H1 (cell line): ENCODE results near the gene CADM1. TPM values are rescaled to one million over a fixed set of nuclear protein-coding genes. Genes with fewer than 3 reads are reported as not detected.

Source experiments
- CTCF ChIA-PET: fragments of 300-600 bp; sonication (Branson Sonifier 250); formaldehyde crosslinking; loops from one replicate; lab custom pipeline; 2021; ENCODE audit not compliant: partially characterized antibody; lab: Charles Lee
- POLR2A ChIA-PET: fragments of 300-600 bp; sonication (Branson Sonifier 250); formaldehyde crosslinking; loops from one replicate; lab custom pipeline; 2021; ENCODE audit warnings: inconsistent platforms; ENCODE audit not compliant: partially characterized antibody; lab: Charles Lee
- DNase-seq, 2 experiments: peaks; one replicate each; pipeline versions ENCODE4 v3.0.0 to v3.0.0-alpha.2; 2010 to 2022; ENCODE audit warnings: low spot score in 2 of 2, low read depth in 1 of 2, mixed read lengths in 1 of 2
- FAIRE-seq: peaks from 2 replicates; lab custom pipeline; 2011; peaks lifted over from hg19 to GRCh38; lab: Jason Lieb, UNC
- H2AFZ ChIP-seq: 2 replicates; pipeline ENCODE4 v1.8.1; 2012; ENCODE audit warnings: low read length, inconsistent platforms
- H2AK5ac ChIP-seq: 2 replicates; pipeline ENCODE4 v1.6.1; 2013; ENCODE audit warnings: low read depth, low read length
- H2BK120ac ChIP-seq: replicated peaks from 2 replicates; pipeline ENCODE3; 2013; ENCODE audit warnings: low read depth, low read length, inconsistent platforms
- H2BK12ac ChIP-seq: 2 replicates; pipeline ENCODE4 v1.6.1; 2013; ENCODE audit warnings: low read depth, low read length
- H2BK15ac ChIP-seq: 2 replicates; pipeline ENCODE4 v1.6.1; 2013; ENCODE audit warnings: low read length
- H2BK20ac ChIP-seq: 2 replicates; pipeline ENCODE4 v1.6.1; 2013; ENCODE audit warnings: low read length
- H2BK5ac ChIP-seq: 2 replicates; pipeline ENCODE4 v1.6.1; 2013; ENCODE audit warnings: low read depth, low read length
- H3K14ac ChIP-seq: 2 replicates; pipeline ENCODE4 v1.6.1; 2013; ENCODE audit warnings: inconsistent platforms; ENCODE audit not compliant: insufficient read length
- H3K18ac ChIP-seq: 2 replicates; pipeline ENCODE4 v1.6.1; 2013; ENCODE audit warnings: low read length; ENCODE audit errors: extremely low read depth
- H3K23ac ChIP-seq: 2 replicates; pipeline ENCODE4 v1.6.1; 2013; ENCODE audit warnings: inconsistent platforms; ENCODE audit not compliant: insufficient read length
- H3K23me2 ChIP-seq: 2 replicates; pipeline ENCODE4 v1.6.1; 2013; ENCODE audit warnings: low read depth, low read length
- H3K27ac ChIP-seq: 2 replicates; pipeline ENCODE4 v1.6.1; 2011; ENCODE audit warnings: low read depth, low read length, inconsistent platforms
- H3K27me3 ChIP-seq, 4 experiments: replicated peaks in 1 of 4; 1 replicate in 1 of 4; 2 replicates in 3 of 4; pipeline versions ENCODE4 v1.6.1 to v1.8.1; 2011 to 2013; ENCODE audit warnings: low read length in 3 of 4, mild to moderate bottlenecking in 3 of 4, inconsistent platforms in 2 of 4, mixed read lengths in 2 of 4, moderate library complexity in 1 of 4; ENCODE audit not compliant: control insufficient read depth in 3 of 4, insufficient read depth in 3 of 4; ENCODE audit errors: extremely low read depth in 1 of 4
- H3K36me3 ChIP-seq, 4 experiments: 2 replicates each; pipeline versions ENCODE4 v1.6.1 to v1.8.1; 2011 to 2013; ENCODE audit warnings: mild to moderate bottlenecking in 4 of 4, low read length in 3 of 4, moderate library complexity in 2 of 4, control low read depth in 1 of 4, inconsistent platforms in 1 of 4; ENCODE audit not compliant: insufficient read depth in 4 of 4, control insufficient read depth in 2 of 4
- H3K4ac ChIP-seq: replicated peaks from 2 replicates; pipeline ENCODE3; 2013; ENCODE audit warnings: low read length, low read depth, mixed read lengths, inconsistent platforms; ENCODE audit not compliant: insufficient read length
- H3K4me1 ChIP-seq, 4 experiments: replicated peaks in 1 of 4; 1 replicate in 1 of 4; 2 replicates in 3 of 4; pipeline versions ENCODE4 v1.6.1 to v1.8.1; 2011 to 2013; ENCODE audit warnings: low read length in 3 of 4, inconsistent platforms in 2 of 4, mixed read lengths in 1 of 4; ENCODE audit not compliant: insufficient read depth in 4 of 4, control insufficient read depth in 3 of 4
- H3K4me2 ChIP-seq, 2 experiments: 2 replicates each; pipeline versions ENCODE4 v1.6.1 to v1.8.1; 2011 to 2013; ENCODE audit warnings: low read depth in 2 of 2, low read length in 2 of 2, control low read depth in 1 of 2, inconsistent platforms in 1 of 2, mild to moderate bottlenecking in 1 of 2; ENCODE audit not compliant: insufficient read depth in 1 of 2
- H3K4me3 ChIP-seq, 4 experiments: fragments of 200-600, 300-600 bp in 1 of 4; sonication (generic), shearing (Covaris generic), sonication (Bioruptor Twin) in 1 of 4; 2 replicates each; pipeline versions ENCODE4 v1.5.1 to v1.8.1; 2011 to 2016; ENCODE audit warnings: low read length in 4 of 4, low read depth in 3 of 4, control low read depth in 2 of 4, inconsistent platforms in 2 of 4, mild to moderate bottlenecking in 2 of 4, mixed read lengths in 1 of 4, moderate library complexity in 1 of 4; ENCODE audit not compliant: insufficient read depth in 2 of 4; ENCODE audit errors: extremely low read depth in 1 of 4
- H3K56ac ChIP-seq: replicated peaks from 2 replicates; pipeline ENCODE3; 2013; ENCODE audit warnings: low read depth, mild to moderate bottlenecking, mixed read lengths, low read length, inconsistent platforms; ENCODE audit not compliant: insufficient read length
- H3K79me1 ChIP-seq: 2 replicates; pipeline ENCODE4 v1.6.1; 2013; ENCODE audit warnings: low read depth, low read length, control low read depth
- H3K79me2 ChIP-seq, 2 experiments: 2 replicates each; pipeline versions ENCODE4 v1.6.1 to v1.8.1; 2012 to 2013; ENCODE audit warnings: low read length in 2 of 2, mild to moderate bottlenecking in 2 of 2, inconsistent platforms in 1 of 2; ENCODE audit not compliant: insufficient read depth in 2 of 2, control insufficient read depth in 1 of 2
- H3K9ac ChIP-seq, 4 experiments: replicated peaks in 1 of 4; 1 replicate in 1 of 4; 2 replicates in 3 of 4; pipeline versions ENCODE4 v1.6.1 to v1.8.1; 2011 to 2013; ENCODE audit warnings: low read depth in 3 of 4, low read length in 3 of 4, control low read depth in 2 of 4, mild to moderate bottlenecking in 2 of 4, moderate library complexity in 2 of 4, inconsistent platforms in 1 of 4; ENCODE audit errors: extremely low read depth in 1 of 4
- H3K9me3 ChIP-seq, 2 experiments: 2 replicates each; pipeline versions ENCODE4 v1.6.1 to v1.8.1; 2012 to 2013; ENCODE audit warnings: mild to moderate bottlenecking in 2 of 2, moderate library complexity in 2 of 2, control low read depth in 1 of 2, inconsistent platforms in 1 of 2, low read depth in 1 of 2, low read length in 1 of 2, mixed read lengths in 1 of 2; ENCODE audit not compliant: insufficient read depth in 2 of 2
- H4K20me1 ChIP-seq, 2 experiments: replicated peaks in 1 of 2; 2 replicates each; pipeline versions ENCODE3 to v1.8.1; 2011 to 2013; ENCODE audit warnings: inconsistent platforms in 2 of 2, low read length in 2 of 2, mild to moderate bottlenecking in 1 of 2; ENCODE audit not compliant: insufficient read depth in 2 of 2, control insufficient read depth in 1 of 2
- H4K5ac ChIP-seq: 2 replicates; pipeline ENCODE4 v1.6.1; 2013; ENCODE audit warnings: low read length, low read depth, mixed read lengths, inconsistent platforms; ENCODE audit not compliant: insufficient read length
- H4K8ac ChIP-seq: 2 replicates; pipeline ENCODE4 v1.8.0; 2013; ENCODE audit warnings: mild to moderate bottlenecking, moderate library complexity, low read length, inconsistent platforms; ENCODE audit not compliant: insufficient read depth; ENCODE audit errors: extremely low read depth
- H4K91ac ChIP-seq: replicated peaks from 2 replicates; pipeline ENCODE3; 2013; ENCODE audit warnings: low read length, mixed read lengths, inconsistent platforms; ENCODE audit not compliant: insufficient read length
- BCL11A ChIP-seq, 2 experiments: IDR thresholded peaks; one replicate each; pipeline ENCODE4 v1.6.1; 2011; ENCODE audit warnings: low read depth in 2 of 2, low read length in 2 of 2, mild to moderate bottlenecking in 2 of 2
- CBX5 ChIP-seq: fragments of 300-800, 300-1000 bp; sonication (generic); IDR thresholded peaks from 2 replicates; pipeline ENCODE4 v1.7.1; 2016; ENCODE audit warnings: antibody characterized with exemption, low read length, low read depth
- GABPA ChIP-seq: IDR thresholded peaks from 2 replicates; pipeline ENCODE4 v1.6.1; 2011; ENCODE audit warnings: mild to moderate bottlenecking, low read length, moderate library complexity, borderline replicate concordance; ENCODE audit not compliant: insufficient read depth
- GTF2F1 ChIP-seq: IDR thresholded peaks from 2 replicates; pipeline ENCODE4 v1.6.1; 2012; ENCODE audit warnings: low read depth, low read length, improper control_type of control experiment, borderline replicate concordance
- JUND ChIP-seq: IDR thresholded peaks from 2 replicates; pipeline ENCODE4 v1.6.1; 2011; ENCODE audit warnings: mild to moderate bottlenecking, improper control_type of control experiment, low read length
- POLR2AphosphoS5 ChIP-seq: IDR thresholded peaks from 2 replicates; pipeline ENCODE4 v1.6.1; 2011; ENCODE audit warnings: low read depth, low read length
- RFX5 ChIP-seq: IDR thresholded peaks from 2 replicates; pipeline ENCODE4 v1.6.1; 2011; ENCODE audit warnings: low read depth, low read length, improper control_type of control experiment, borderline replicate concordance
- SIN3A ChIP-seq, 2 experiments: IDR thresholded peaks in 1 of 2; conservative IDR thresholded peaks in 1 of 2; 2 replicates each; pipeline ENCODE4 v1.6.1; 2011 to 2012; ENCODE audit warnings: low read length in 2 of 2, improper control_type of control experiment in 1 of 2, low read depth in 1 of 2, mild to moderate bottlenecking in 1 of 2
- SIRT6 ChIP-seq: IDR thresholded peaks from one replicate; pipeline ENCODE4 v1.7.1; 2012; ENCODE audit warnings: low read length, inconsistent platforms
- SRF ChIP-seq: IDR thresholded peaks from 2 replicates; pipeline ENCODE4 v1.6.1; 2011; ENCODE audit warnings: mild to moderate bottlenecking, low read depth, low read length, moderate library complexity
- SUZ12 ChIP-seq: fragments of 200-600 bp; sonication (generic); IDR thresholded peaks from 2 replicates; pipeline ENCODE4 v1.6.1; 2012; ENCODE audit warnings: mild to moderate bottlenecking, inconsistent platforms, low read length, moderate library complexity, mixed read lengths
- TAF7 ChIP-seq: optimal IDR thresholded peaks from 2 replicates; pipeline ENCODE3; 2011; ENCODE audit warnings: low read depth, mild to moderate bottlenecking, inconsistent platforms, low read length, moderate library complexity, borderline replicate concordance
- YY1 ChIP-seq: IDR thresholded peaks from 2 replicates; pipeline ENCODE4 v1.6.1; 2011; ENCODE audit warnings: low read depth, mild to moderate bottlenecking, low read length
- WGBS, 2 experiments: shearing (Covaris generic) in 1 of 2; methylation state at CpG; one replicate each; pipeline versions ENCODE4 v1.1.6 to v1.1.7; 2013 to 2015; ENCODE audit warnings: low lambda C conversion rate in 2 of 2, mixed read lengths in 2 of 2, inconsistent platforms in 1 of 2, low coverage in 1 of 2, missing lambda C conversion rate in 1 of 2; ENCODE audit not compliant: insufficient replicate concordance in 2 of 2, insufficient coverage in 1 of 2, insufficient read length in 1 of 2; ENCODE audit errors: extremely low coverage in 1 of 2, missing lambda C conversion rate in 1 of 2; 5-methylcytosine and 5-hydroxymethylcytosine counted together
- polyA plus RNA-seq, 7 experiments: library from polyadenylated mRNA; depleted of rRNA in 3 of 7; stranded (reverse) in 5 of 7; unstranded in 2 of 7; fragments of >200 nt in 5 of 7; fragments of 200-250 nt in 2 of 7; gene quantifications; 1 replicate in 5 of 7; 2 replicates in 1 of 7; 4 replicates in 1 of 7; pipeline versions ENCODE4 v1.2.1 to v1.2.3, GENCODE V29; 2011 to 2013; ENCODE audit warnings: missing spikeins in 2 of 7, mixed read lengths in 2 of 7
- total RNA-seq: library from RNA; stranded (reverse); fragmentation: NEBNext Ultra II Directional; extraction: Animal tissue kit (Norgen Biotek cat#: 25700); gene quantifications from 2 replicates; pipeline ENCODE4 v1.2.1, GENCODE V29; 2021
- TF ChIP-seq, protein P1 (sequence below): IDR thresholded peaks from 2 replicates; pipeline ENCODE4 v1.6.1; 2012; ENCODE audit warnings: inconsistent platforms

Gene CADM1
- total and polyA plus RNA-seq, 2 of the 8 experiments (the other 6 are each of a cell fraction or from before 2014, with no cell fraction given) = 8.3 to 25.3 TPM

DNA sequence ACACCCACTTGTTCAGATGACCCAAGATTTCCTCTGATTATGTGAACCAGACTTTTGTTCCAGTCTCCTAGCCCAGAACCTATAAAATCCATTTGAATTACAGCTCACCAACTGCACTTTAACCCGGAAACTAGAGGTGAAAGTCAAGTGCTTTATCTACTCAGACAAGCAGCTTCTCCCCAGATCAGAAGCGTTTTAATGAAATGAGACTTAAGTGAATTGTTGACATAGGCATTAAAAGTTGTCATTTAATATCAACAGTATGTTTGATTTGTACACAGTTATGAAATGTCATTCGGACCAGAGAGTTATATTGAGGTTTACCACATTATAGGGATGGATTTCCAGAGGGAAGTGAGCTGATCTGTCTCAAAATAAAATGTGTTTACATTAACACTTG is 52.0 kb downstream of the CADM1 start:
- Histone ChIP-seq H3K4me1 (peaks cover 0 to 9% (median 1%) of the 10 kb centered on the region in 4 experiments; a peak in 3 of 7 replicates), H2AK5ac (no peak overlapping the region), H2BK15ac (no peak overlapping the region), H3K14ac (no peak overlapping the region), H4K5ac (no peak overlapping the region), H2AFZ (no peak overlapping the region), H4K20me1 (no peaks in the 10 kb centered on the region), H3K79me2 (no peaks in the 10 kb centered on the region), H3K56ac (no peak overlapping the region), H3K18ac (no peak overlapping the region), H3K4me3 (no peak overlapping the region), H2BK5ac (no peak overlapping the region), H2BK12ac (no peak overlapping the region), H2BK20ac (no peak overlapping the region), H3K4me2 (no peak overlapping the region), H3K4ac (no peak overlapping the region), H3K9ac (no peak overlapping the region), H3K23ac (no peak overlapping the region), H3K23me2 (no peaks in the 10 kb centered on the region), H3K79me1 (no peaks in the 10 kb centered on the region), H2BK120ac (no peak overlapping the region), H4K91ac (no peak overlapping the region), H3K27ac (no peak overlapping the region), H3K36me3 (no peaks in the 10 kb centered on the region; a peak in 1 of 8 replicates), H3K9me3 (peaks cover 7 to 10% of the 10 kb centered on the region in 2 experiments; a peak in 2 of 4 replicates), H3K27me3 (no peaks in the 10 kb centered on the region), H4K8ac (no peak overlapping the region)
- no peak for DNase-seq
- CTCF ChIA-PET = no interaction called here
- 93% methylated on average over 3 of the region's 3 CpGs; no CpG with 5 or more reads in 1 of the 2 experiments for WGBS, 2 experiments
- POLR2A ChIA-PET = interaction anchor here (0.6 kb wide), 1 partner anchor 22 kb away, joined by 3 read pairs; no protein-coding TSS in a partner anchor
- FAIRE-seq = no peak
- TF ChIP-seq CBX5 = no peak
- TF ChIP-seq POLR2AphosphoS5 = no peak
- no peak for TF ChIP-seq SIRT6
- no peak for TF ChIP-seq TAF7
- TF ChIP-seq JUND = no peak
- no peak for TF ChIP-seq YY1
- TF ChIP-seq GABPA = no peak
- no peak for TF ChIP-seq GTF2F1
- no peak for TF ChIP-seq SUZ12
- no peak for TF ChIP-seq SIN3A (conservative IDR thresholded peaks at IDR 0.05 in 1 of 2, IDR thresholded peaks at IDR 0.05 in 1 of 2; ENCODE audit: low read depth in 1 of 2, low read length in 2 of 2)
- TF ChIP-seq SRF = no peak
- TF ChIP-seq, protein P1, sequence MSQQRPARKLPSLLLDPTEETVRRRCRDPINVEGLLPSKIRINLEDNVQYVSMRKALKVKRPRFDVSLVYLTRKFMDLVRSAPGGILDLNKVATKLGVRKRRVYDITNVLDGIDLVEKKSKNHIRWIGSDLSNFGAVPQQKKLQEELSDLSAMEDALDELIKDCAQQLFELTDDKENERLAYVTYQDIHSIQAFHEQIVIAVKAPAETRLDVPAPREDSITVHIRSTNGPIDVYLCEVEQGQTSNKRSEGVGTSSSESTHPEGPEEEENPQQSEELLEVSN = no peak
- TF ChIP-seq RFX5 = no peak
- TF ChIP-seq BCL11A (IDR thresholded peaks at IDR 0.05; ENCODE audit: low read depth in 2 of 2, low read length in 2 of 2) = no peak
